Ovary (tissue), 9 donors: ENCODE measurements around the gene RARS2. TPM values are rescaled to one million over a fixed set of nuclear protein-coding genes. Genes with fewer than 3 reads are reported as not detected.

Experiments
- DNase-seq, 5 donors: peaks; one replicate each; pipeline ENCODE4 v3.0.0-alpha.2; 2019 to 2020
- H3K27ac ChIP-seq, 2 donors: fragments of 200-600 bp; one replicate each; pipeline versions ENCODE4 v1.5.1 to v1.8.0; 2019 to 2022
- H3K27me3 ChIP-seq: fragments of 200-600 bp; one replicate; pipeline ENCODE4 v1.8.0; 2022
- H3K36me3 ChIP-seq: fragments of 200-600 bp; sonication (generic); one replicate; pipeline ENCODE4 v1.5.1; 2019
- H3K4me1 ChIP-seq: one replicate; pipeline ENCODE4 v1.8.1; 2013; ENCODE audit warnings: mild to moderate bottlenecking, moderate library complexity; ENCODE audit not compliant: insufficient read depth
- H3K4me3 ChIP-seq: fragments of 200-600 bp; sonication (generic); one replicate; pipeline ENCODE4 v1.5.1; 2017
- H3K9me3 ChIP-seq, 2 donors: fragments of 200-600 bp in 1 of 2; sonication (generic) in 1 of 2; one replicate each; pipeline versions ENCODE4 v1.5.1 to v1.8.1; 2013 to 2019; ENCODE audit warnings: mild to moderate bottlenecking in 1 of 2, moderate library complexity in 1 of 2
- EP300 ChIP-seq: sonication (generic); formaldehyde crosslinking; IDR thresholded peaks from one replicate; pipeline ENCODE4 v1.6.1; 2017; ENCODE audit warnings: antibody characterized with exemption
- POLR2A ChIP-seq: fragments of 450-650 bp; IDR thresholded peaks from one replicate; pipeline ENCODE4 v1.6.1; 2017; ENCODE audit warnings: antibody characterized with exemption, mild to moderate bottlenecking, moderate library complexity
- WGBS, 3 donors: extraction: QIAGEN DNeasy Blood & Tissue Kit in 1 of 3; methylation state at CpG; one replicate each; pipeline versions ENCODE4 v1.1.5 to v1.1.7; 2013 to 2017; 5-methylcytosine and 5-hydroxymethylcytosine counted together
- intact Hi-C, 4 donors: fragments of 100-400 bp; cut with DNase I; formaldehyde crosslinking; loops; one replicate each; pipeline versions ENCODE4 v1.11.0 to v1.15.1; 2022 to 2023
- polyA plus RNA-seq, 2 donors: library from polyadenylated mRNA; stranded (reverse); fragments of 200-250 nt in 1 of 2; fragments of 350-450 nt in 1 of 2; fragmentation: Illumina TruSeq in 1 of 2; extraction: RNeasy Lipid Tissue Mini Kit (QIAGEN cat#74804) in 1 of 2; gene quantifications; one replicate each; pipeline ENCODE4 v1.2.3, GENCODE V29; 2013 to 2014
- total RNA-seq, 7 donors: library from RNA; depleted of rRNA in 2 of 7; stranded (reverse); fragments of >200 nt in 2 of 7; fragmentation: NEBNext Ultra II Directional in 3 of 7; extraction: Animal tissue kit (Norgen Biotek cat#: 25700) in 3 of 7; gene quantifications; one replicate each; pipeline versions ENCODE4 v1.1.0 to v1.2.4, GENCODE V29; 2016 to 2023
- TF ChIP-seq, protein P1 (sequence below), 3 donors: fragments of 450-650 bp in 2 of 3; fragments of 200-600 bp in 1 of 3; IDR thresholded peaks; one replicate each; pipeline versions ENCODE4 v1.5.1 to v1.8.0; 2016 to 2022; ENCODE audit warnings: antibody characterized with exemption in 3 of 3, mild to moderate bottlenecking in 1 of 3
- donor health status: DM: no; HTN: no; CAD: no; lungs with moderate emphysema.
- donor health status: DM: no; HTN: no; CAD: no.
- donor health status: Bipolar disorder and iron deficiency.
- donor health status: DM: yes; HTN: yes; CAD: no.
- donor health status: DM: no; HTN: no; CAD: no.
- donor health status: DM: yes; HTN: yes; CAD: no.

The RARS2 gene
- total and polyA plus RNA-seq, 9 donors = 14.0 to 40.4 (median 24.6) TPM

DNA sequence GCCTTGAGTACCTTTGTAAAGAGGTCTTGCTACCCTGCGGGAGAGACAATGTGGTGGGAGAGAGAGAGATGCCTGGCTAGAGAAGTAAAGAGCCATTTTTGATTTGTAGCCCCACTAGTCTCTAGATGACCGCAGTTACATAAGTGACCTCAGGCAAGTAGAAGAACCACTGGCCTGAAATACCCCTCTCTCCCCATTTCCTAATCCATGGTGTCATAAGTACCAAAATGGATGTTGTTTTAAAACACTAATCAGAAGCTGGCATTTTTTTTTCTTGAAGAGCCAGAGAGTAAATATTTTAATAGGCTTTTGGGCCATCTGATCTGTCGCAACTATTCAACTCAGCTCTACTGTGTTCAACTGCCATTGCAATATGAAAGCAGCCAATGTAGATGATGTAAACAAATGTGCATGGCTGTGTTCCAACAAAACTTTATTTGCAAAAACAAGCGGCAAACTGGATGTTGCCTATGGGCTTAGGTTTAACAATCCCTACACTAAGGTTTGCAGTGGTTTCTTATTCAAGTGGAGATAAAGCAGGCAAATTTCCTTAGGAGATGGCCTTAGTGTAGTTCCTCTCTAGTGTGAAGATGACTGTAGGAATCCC is 36.5 kb downstream of the RARS2 start:
- no peak overlapping the region for H3K4me3 ChIP-seq
- no peaks in the 10 kb centered on the region for H3K9me3 ChIP-seq
- no peak for DNase-seq
- intact Hi-C loops = no loop called here
- WGBS, 3 donors = 81 to 99% (median 96%) methylated on average over 4 of the region's 4 CpGs
- TF ChIP-seq, protein P1, sequence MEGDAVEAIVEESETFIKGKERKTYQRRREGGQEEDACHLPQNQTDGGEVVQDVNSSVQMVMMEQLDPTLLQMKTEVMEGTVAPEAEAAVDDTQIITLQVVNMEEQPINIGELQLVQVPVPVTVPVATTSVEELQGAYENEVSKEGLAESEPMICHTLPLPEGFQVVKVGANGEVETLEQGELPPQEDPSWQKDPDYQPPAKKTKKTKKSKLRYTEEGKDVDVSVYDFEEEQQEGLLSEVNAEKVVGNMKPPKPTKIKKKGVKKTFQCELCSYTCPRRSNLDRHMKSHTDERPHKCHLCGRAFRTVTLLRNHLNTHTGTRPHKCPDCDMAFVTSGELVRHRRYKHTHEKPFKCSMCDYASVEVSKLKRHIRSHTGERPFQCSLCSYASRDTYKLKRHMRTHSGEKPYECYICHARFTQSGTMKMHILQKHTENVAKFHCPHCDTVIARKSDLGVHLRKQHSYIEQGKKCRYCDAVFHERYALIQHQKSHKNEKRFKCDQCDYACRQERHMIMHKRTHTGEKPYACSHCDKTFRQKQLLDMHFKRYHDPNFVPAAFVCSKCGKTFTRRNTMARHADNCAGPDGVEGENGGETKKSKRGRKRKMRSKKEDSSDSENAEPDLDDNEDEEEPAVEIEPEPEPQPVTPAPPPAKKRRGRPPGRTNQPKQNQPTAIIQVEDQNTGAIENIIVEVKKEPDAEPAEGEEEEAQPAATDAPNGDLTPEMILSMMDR (IDR thresholded peaks at IDR 0.05) = no peak
- TF ChIP-seq EP300 = no peak
- no peaks in the 10 kb centered on the region for H3K27me3 ChIP-seq
- H3K36me3 ChIP-seq = no peaks in the 10 kb centered on the region
- no peaks in the 10 kb centered on the region for H3K4me1 ChIP-seq
- no peak overlapping the region for H3K27ac ChIP-seq

GRCh38 chr6:87551799-87552198 is 38.0 kb downstream of the RARS2 start:
- H3K36me3 ChIP-seq = no peaks in the 10 kb centered on the region
- DNase-seq = no peak
- TF ChIP-seq POLR2A = no peak
- no peak for TF ChIP-seq EP300
- TF ChIP-seq, protein P1 (IDR thresholded peaks at IDR 0.05) = no peak
- 69 to 93% (median 90%) methylated on average over 2 of the region's 2 CpGs for WGBS, 3 donors
- no peak overlapping the region for H3K27ac ChIP-seq
- H3K4me1 ChIP-seq = no peaks in the 10 kb centered on the region
- no peaks in the 10 kb centered on the region for H3K27me3 ChIP-seq
- H3K4me3 ChIP-seq = no peak overlapping the region
- no peaks in the 10 kb centered on the region for H3K9me3 ChIP-seq
- intact Hi-C loops = no loop called here

- no peaks in the 10 kb centered on the region for H3K9me3 ChIP-seq
- no peaks in the 10 kb centered on the region for H3K36me3 ChIP-seq
- H3K27ac ChIP-seq = no peak overlapping the region
- no peak for TF ChIP-seq EP300
- TF ChIP-seq, protein P1 (IDR thresholded peaks at IDR 0.05) = no peak
- TF ChIP-seq POLR2A = no peak
- no peak for DNase-seq
- 82 to 96% (median 92%) methylated on average over 1 of the region's 1 CpG for WGBS, 3 donors
- intact Hi-C loops = no loop called here
- no peaks in the 10 kb centered on the region for H3K27me3 ChIP-seq
- H3K4me3 ChIP-seq = no peak overlapping the region
- no peaks in the 10 kb centered on the region for H3K4me1 ChIP-seq
Measured at GRCh38 chr6:87544474-87544735, 45.4 kb downstream of the RARS2 start.

GRCh38 chr6:87543696-87544473 is 45.9 kb downstream of the RARS2 start:
- H3K27ac ChIP-seq = no peak overlapping the region
- H3K9me3 ChIP-seq = no peaks in the 10 kb centered on the region
- no peaks in the 10 kb centered on the region for H3K27me3 ChIP-seq
- WGBS, 3 donors = 90 to 95% (median 91%) methylated on average over 4 of the region's 4 CpGs
- DNase-seq = no peak
- H3K4me3 ChIP-seq = no peak overlapping the region
- TF ChIP-seq EP300 (no peak), POLR2A (no peak)
- TF ChIP-seq, protein P1 (IDR thresholded peaks at IDR 0.05) = no peak
- intact Hi-C loops = no loop called here
- H3K36me3 ChIP-seq = no peaks in the 10 kb centered on the region
- H3K4me1 ChIP-seq = no peaks in the 10 kb centered on the region
